ENCODE results near the gene SEPTIN1.
A peak's percentile ranks its signal among the peaks of the same experiment; 100 is the strongest.

Gene SEPTIN1

DNA sequence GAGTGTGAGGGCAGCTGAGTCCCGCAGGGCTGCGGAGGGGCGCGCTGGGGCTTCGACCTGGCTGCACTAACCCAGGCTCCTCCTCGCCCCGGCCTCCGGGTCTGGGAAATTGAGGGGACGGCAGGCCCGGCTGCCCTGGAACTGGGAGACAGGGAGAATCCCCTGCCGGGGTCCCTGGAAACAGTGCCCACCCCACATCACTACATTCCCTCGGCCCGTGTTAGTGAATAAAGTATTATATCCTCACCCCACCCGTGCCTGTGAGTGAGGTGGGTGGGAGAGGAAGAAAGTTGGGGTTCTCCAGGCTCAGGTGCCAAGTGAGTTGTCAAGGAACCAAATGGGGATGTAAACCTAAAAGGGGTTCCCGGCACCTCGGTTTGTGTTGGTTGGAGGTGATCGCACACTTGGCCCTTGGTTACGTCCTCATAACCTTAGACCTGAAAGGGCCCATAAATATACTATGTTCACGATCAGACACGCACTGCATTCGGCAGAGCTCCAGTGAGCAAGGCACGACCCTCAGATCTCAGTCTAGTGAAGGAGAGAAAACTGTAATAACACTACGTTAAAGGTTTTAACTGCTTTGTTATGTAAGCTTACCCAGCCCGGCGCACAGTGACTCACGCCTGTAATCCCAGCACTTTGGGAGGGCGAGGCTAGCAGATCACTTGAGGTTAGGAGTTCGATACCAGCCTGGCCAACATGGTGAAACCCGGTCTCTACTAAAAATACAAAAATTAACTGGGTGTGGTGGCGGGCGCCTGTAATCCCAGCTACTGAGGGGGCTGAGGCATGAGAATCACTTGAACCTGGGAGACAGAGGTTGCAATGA is 36.2 kb upstream of the SEPTIN1 start (continued):
- TF ChIP-seq, protein P1, sequence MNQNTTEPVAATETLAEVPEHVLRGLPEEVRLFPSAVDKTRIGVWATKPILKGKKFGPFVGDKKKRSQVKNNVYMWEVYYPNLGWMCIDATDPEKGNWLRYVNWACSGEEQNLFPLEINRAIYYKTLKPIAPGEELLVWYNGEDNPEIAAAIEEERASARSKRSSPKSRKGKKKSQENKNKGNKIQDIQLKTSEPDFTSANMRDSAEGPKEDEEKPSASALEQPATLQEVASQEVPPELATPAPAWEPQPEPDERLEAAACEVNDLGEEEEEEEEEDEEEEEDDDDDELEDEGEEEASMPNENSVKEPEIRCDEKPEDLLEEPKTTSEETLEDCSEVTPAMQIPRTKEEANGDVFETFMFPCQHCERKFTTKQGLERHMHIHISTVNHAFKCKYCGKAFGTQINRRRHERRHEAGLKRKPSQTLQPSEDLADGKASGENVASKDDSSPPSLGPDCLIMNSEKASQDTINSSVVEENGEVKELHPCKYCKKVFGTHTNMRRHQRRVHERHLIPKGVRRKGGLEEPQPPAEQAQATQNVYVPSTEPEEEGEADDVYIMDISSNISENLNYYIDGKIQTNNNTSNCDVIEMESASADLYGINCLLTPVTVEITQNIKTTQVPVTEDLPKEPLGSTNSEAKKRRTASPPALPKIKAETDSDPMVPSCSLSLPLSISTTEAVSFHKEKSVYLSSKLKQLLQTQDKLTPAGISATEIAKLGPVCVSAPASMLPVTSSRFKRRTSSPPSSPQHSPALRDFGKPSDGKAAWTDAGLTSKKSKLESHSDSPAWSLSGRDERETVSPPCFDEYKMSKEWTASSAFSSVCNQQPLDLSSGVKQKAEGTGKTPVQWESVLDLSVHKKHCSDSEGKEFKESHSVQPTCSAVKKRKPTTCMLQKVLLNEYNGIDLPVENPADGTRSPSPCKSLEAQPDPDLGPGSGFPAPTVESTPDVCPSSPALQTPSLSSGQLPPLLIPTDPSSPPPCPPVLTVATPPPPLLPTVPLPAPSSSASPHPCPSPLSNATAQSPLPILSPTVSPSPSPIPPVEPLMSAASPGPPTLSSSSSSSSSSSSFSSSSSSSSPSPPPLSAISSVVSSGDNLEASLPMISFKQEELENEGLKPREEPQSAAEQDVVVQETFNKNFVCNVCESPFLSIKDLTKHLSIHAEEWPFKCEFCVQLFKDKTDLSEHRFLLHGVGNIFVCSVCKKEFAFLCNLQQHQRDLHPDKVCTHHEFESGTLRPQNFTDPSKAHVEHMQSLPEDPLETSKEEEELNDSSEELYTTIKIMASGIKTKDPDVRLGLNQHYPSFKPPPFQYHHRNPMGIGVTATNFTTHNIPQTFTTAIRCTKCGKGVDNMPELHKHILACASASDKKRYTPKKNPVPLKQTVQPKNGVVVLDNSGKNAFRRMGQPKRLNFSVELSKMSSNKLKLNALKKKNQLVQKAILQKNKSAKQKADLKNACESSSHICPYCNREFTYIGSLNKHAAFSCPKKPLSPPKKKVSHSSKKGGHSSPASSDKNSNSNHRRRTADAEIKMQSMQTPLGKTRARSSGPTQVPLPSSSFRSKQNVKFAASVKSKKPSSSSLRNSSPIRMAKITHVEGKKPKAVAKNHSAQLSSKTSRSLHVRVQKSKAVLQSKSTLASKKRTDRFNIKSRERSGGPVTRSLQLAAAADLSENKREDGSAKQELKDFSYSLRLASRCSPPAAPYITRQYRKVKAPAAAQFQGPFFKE (tag by site-specific recombination; IDR thresholded peaks at IDR 0.05; ENCODE audit: borderline replicate concordance): no peak
- TF ChIP-seq KLF8 (tag by site-specific recombination; IDR thresholded peaks at IDR 0.05) (peak; percentile 30; the same call in 1 of the 2 replicates), ZNF146 (tag by site-specific recombination; IDR thresholded peaks at IDR 0.05) (no peak), ZBTB17 (tag by site-specific recombination; IDR thresholded peaks at IDR 0.05) (no peak), TCF7L2 (IDR thresholded peaks at IDR 0.05; ENCODE audit: borderline replicate concordance, low read depth, low read length) (no peak), ZEB2 (tag by site-specific recombination; IDR thresholded peaks at IDR 0.05) (no peak), ZNF202 (tag by site-specific recombination; IDR thresholded peaks at IDR 0.05; ENCODE audit: borderline replicate concordance) (no peak), RBAK (tag by site-specific recombination; IDR thresholded peaks at IDR 0.05) (no peak), EGR2 (tag by site-specific recombination; IDR thresholded peaks at IDR 0.05; ENCODE audit: low read depth) (no peak), ZBTB21 (tag by site-specific recombination; IDR thresholded peaks at IDR 0.05) (no peak), MYNN (tag by site-specific recombination; IDR thresholded peaks at IDR 0.05; ENCODE audit: borderline replicate concordance) (no peak), TRIM28 (IDR thresholded peaks at IDR 0.05; ENCODE audit: borderline replicate concordance, low read length) (no peak), ZNF830 (tag by site-specific recombination; IDR thresholded peaks at IDR 0.05; ENCODE audit: low read depth) (no peak), ZNF510 (tag by site-specific recombination; IDR thresholded peaks at IDR 0.05; ENCODE audit: insufficient replicate concordance) (no peak), KLF1 (tag by site-specific recombination; IDR thresholded peaks at IDR 0.05) (peak; percentile 70), SP3 (tag by site-specific recombination; IDR thresholded peaks at IDR 0.05) (no peak), ZNF473 (tag by site-specific recombination; IDR thresholded peaks at IDR 0.05) (no peak)
- TF ChIP-seq, protein P2, sequence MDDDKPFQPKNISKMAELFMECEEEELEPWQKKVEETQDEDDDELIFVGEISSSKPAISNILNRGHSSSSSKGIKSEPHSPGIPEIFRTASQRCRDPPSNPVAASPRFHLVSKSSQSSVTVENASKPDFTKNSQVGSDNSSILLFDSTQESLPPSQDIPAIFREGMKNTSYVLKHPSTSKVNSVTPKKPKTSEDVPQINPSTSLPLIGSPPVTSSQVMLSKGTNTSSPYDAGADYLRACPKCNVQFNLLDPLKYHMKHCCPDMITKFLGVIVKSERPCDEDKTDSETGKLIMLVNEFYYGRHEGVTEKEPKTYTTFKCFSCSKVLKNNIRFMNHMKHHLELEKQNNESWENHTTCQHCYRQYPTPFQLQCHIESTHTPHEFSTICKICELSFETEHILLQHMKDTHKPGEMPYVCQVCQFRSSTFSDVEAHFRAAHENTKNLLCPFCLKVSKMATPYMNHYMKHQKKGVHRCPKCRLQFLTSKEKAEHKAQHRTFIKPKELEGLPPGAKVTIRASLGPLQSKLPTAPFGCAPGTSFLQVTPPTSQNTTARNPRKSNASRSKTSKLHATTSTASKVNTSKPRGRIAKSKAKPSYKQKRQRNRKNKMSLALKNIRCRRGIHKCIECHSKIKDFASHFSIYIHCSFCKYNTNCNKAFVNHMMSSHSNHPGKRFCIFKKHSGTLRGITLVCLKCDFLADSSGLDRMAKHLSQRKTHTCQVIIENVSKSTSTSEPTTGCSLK (tag by site-specific recombination; IDR thresholded peaks at IDR 0.05): no peak
- TF ChIP-seq, protein P3, sequence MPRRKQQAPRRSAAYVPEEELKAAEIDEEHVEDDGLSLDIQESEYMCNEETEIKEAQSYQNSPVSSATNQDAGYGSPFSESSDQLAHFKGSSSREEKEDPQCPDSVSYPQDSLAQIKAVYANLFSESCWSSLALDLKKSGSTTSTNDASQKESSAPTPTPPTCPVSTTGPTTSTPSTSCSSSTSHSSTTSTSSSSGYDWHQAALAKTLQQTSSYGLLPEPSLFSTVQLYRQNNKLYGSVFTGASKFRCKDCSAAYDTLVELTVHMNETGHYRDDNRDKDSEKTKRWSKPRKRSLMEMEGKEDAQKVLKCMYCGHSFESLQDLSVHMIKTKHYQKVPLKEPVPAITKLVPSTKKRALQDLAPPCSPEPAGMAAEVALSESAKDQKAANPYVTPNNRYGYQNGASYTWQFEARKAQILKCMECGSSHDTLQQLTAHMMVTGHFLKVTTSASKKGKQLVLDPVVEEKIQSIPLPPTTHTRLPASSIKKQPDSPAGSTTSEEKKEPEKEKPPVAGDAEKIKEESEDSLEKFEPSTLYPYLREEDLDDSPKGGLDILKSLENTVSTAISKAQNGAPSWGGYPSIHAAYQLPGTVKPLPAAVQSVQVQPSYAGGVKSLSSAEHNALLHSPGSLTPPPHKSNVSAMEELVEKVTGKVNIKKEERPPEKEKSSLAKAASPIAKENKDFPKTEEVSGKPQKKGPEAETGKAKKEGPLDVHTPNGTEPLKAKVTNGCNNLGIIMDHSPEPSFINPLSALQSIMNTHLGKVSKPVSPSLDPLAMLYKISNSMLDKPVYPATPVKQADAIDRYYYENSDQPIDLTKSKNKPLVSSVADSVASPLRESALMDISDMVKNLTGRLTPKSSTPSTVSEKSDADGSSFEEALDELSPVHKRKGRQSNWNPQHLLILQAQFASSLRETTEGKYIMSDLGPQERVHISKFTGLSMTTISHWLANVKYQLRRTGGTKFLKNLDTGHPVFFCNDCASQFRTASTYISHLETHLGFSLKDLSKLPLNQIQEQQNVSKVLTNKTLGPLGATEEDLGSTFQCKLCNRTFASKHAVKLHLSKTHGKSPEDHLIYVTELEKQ (tag by site-specific recombination; IDR thresholded peaks at IDR 0.05; ENCODE audit: borderline replicate concordance): no peak
- TF ChIP-seq, protein P4, sequence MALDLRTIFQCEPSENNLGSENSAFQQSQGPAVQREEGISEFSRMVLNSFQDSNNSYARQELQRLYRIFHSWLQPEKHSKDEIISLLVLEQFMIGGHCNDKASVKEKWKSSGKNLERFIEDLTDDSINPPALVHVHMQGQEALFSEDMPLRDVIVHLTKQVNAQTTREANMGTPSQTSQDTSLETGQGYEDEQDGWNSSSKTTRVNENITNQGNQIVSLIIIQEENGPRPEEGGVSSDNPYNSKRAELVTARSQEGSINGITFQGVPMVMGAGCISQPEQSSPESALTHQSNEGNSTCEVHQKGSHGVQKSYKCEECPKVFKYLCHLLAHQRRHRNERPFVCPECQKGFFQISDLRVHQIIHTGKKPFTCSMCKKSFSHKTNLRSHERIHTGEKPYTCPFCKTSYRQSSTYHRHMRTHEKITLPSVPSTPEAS (tag by site-specific recombination; IDR thresholded peaks at IDR 0.05): no peak
- TF ChIP-seq, protein P5, sequence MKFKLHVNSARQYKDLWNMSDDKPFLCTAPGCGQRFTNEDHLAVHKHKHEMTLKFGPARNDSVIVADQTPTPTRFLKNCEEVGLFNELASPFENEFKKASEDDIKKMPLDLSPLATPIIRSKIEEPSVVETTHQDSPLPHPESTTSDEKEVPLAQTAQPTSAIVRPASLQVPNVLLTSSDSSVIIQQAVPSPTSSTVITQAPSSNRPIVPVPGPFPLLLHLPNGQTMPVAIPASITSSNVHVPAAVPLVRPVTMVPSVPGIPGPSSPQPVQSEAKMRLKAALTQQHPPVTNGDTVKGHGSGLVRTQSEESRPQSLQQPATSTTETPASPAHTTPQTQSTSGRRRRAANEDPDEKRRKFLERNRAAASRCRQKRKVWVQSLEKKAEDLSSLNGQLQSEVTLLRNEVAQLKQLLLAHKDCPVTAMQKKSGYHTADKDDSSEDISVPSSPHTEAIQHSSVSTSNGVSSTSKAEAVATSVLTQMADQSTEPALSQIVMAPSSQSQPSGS (tag by site-specific recombination; IDR thresholded peaks at IDR 0.05; ENCODE audit: low read depth): no peak
- TF ChIP-seq, protein P6, sequence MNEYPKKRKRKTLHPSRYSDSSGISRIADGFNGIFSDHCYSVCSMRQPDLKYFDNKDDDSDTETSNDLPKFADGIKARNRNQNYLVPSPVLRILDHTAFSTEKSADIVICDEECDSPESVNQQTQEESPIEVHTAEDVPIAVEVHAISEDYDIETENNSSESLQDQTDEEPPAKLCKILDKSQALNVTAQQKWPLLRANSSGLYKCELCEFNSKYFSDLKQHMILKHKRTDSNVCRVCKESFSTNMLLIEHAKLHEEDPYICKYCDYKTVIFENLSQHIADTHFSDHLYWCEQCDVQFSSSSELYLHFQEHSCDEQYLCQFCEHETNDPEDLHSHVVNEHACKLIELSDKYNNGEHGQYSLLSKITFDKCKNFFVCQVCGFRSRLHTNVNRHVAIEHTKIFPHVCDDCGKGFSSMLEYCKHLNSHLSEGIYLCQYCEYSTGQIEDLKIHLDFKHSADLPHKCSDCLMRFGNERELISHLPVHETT (tag by site-specific recombination; IDR thresholded peaks at IDR 0.05): 0 out of 2 replicates have a peak, but pooled peaks have one; percentile 47

Data from HEK293 (cell line).